HG02870 (cell line): ENCODE data around the gene SDSL.

Source experiments
- ATAC-seq: cut with Tn5 transposase; IDR thresholded peaks from one replicate; pipeline ENCODE4 v1.9.1; 2021; ENCODE audit warnings: mild to moderate bottlenecking, moderate library complexity; ENCODE audit not compliant: unreplicated experiment

The SDSL gene

GRCh38 chr12:113443030-113443539 is 20.9 kb downstream of the SDSL start:
- ATAC-seq: no peak

- no peak for ATAC-seq
These were observed 23.5 kb downstream of the SDSL start for GRCh38 chr12:113445544-113446171.

- no peak for ATAC-seq
These were observed 26.7 kb downstream of the SDSL start for GRCh38 chr12:113448873-113449272.

GRCh38 chr12:113449299-113449698 is 27.1 kb downstream of the SDSL start:
- no peak for ATAC-seq

- no peak for ATAC-seq
These were observed 27.7 kb downstream of the SDSL start for GRCh38 chr12:113449839-113450238.

GRCh38 chr12:113452458-113452857 is 30.3 kb downstream of the SDSL start:
- no peak for ATAC-seq

GRCh38 chr12:113453330-113453729 is 31.1 kb downstream of the SDSL start:
- no peak for ATAC-seq

GRCh38 chr12:113456199-113456598 is 34.0 kb downstream of the SDSL start:
- no peak for ATAC-seq

GRCh38 chr12:113456761-113457160 is 34.6 kb downstream of the SDSL start:
- no peak for ATAC-seq

- no peak for ATAC-seq
These were observed 35.0 kb downstream of the SDSL start for GRCh38 chr12:113457185-113457584.

GRCh38 chr12:113457710-113458109 is 35.5 kb downstream of the SDSL start:
- ATAC-seq: no peak

GRCh38 chr12:113459981-113460380 is 37.8 kb downstream of the SDSL start:
- ATAC-seq: no peak

GRCh38 chr12:113461666-113462065 is 39.5 kb downstream of the SDSL start:
- ATAC-seq: no peak

- ATAC-seq: no peak
These were observed 40.1 kb downstream of the SDSL start for GRCh38 chr12:113462117-113462774.

GRCh38 chr12:113462998-113463745 is 41.0 kb downstream of the SDSL start:
- no peak for ATAC-seq

- no peak for ATAC-seq
These were observed 41.7 kb downstream of the SDSL start for GRCh38 chr12:113463746-113464451.

GRCh38 chr12:113464452-113464775 is 42.2 kb downstream of the SDSL start:
- ATAC-seq: no peak

GRCh38 chr12:113464852-113465719 is 42.9 kb downstream of the SDSL start:
- no peak for ATAC-seq

GRCh38 chr12:113465808-113466453 is 43.8 kb downstream of the SDSL start:
- ATAC-seq: no peak
